IMR-90 (cell line): Measurements from ENCODE around the gene RBM15B. TPM values are rescaled to one million over a fixed set of nuclear protein-coding genes. Genes with fewer than 3 reads are reported as not detected.

Source experiments
- ATAC-seq: fragments of 200-7000 bp; cut with Tn5 transposase; 2 replicates; pipeline ENCODE4 v1.9.1; 2020; ENCODE audit warnings: low read depth, mild to moderate bottlenecking, moderate library complexity
- BruUV-seq: library from RNA; stranded (reverse); fragments of 400-500 nt; replicated peaks from 2 replicates; lab custom pipeline; 2021; lab: Mats Ljungman, UMichigan
- CTCF ChIA-PET: fragments of 300-600 bp; formaldehyde crosslinking; extraction: SDS; loops from one replicate; lab custom pipeline; 2021; ENCODE audit warnings: antibody characterized with exemption; lab: Yijun Ruan, JAX
- POLR2A ChIA-PET: fragments of 300-600 bp; sonication (Branson Sonifier 250); formaldehyde crosslinking; loops from one replicate; lab custom pipeline; 2022; ENCODE audit warnings: antibody characterized with exemption; ENCODE audit not compliant: unreplicated experiment; lab: Charles Lee
- DNase-seq: peaks from one replicate; pipeline ENCODE4 v3.0.0; 2013
- H2AFZ ChIP-seq: replicated peaks from 2 replicates; pipeline ENCODE3; 2013; ENCODE audit warnings: low read length, mild to moderate bottlenecking; ENCODE audit not compliant: poor library complexity
- H2AK5ac ChIP-seq: 2 replicates; pipeline ENCODE4 v1.6.1; 2013; ENCODE audit warnings: low read depth, low read length, inconsistent platforms
- H2AK9ac ChIP-seq: replicated peaks from 2 replicates; pipeline ENCODE3; 2013; ENCODE audit warnings: mild to moderate bottlenecking, low read depth, low read length, moderate library complexity; ENCODE audit not compliant: poor library complexity
- H2BK120ac ChIP-seq: 2 replicates; pipeline ENCODE4 v1.6.1; 2013; ENCODE audit warnings: low read depth, low read length, inconsistent platforms
- H2BK15ac ChIP-seq: 3 replicates; pipeline ENCODE4 v1.6.1; 2013; ENCODE audit warnings: low read depth, low read length, inconsistent platforms
- H2BK20ac ChIP-seq: 2 replicates; pipeline ENCODE4 v1.6.1; 2013; ENCODE audit warnings: low read depth, mild to moderate bottlenecking, inconsistent platforms, low read length, moderate library complexity
- H2BK5ac ChIP-seq: 2 replicates; pipeline ENCODE4 v1.6.1; 2013; ENCODE audit warnings: mild to moderate bottlenecking, low read depth, low read length, inconsistent platforms; ENCODE audit not compliant: poor library complexity, severe bottlenecking
- H3K14ac ChIP-seq: replicated peaks from 2 replicates; pipeline ENCODE4 v1.6.1; 2013; ENCODE audit warnings: low read depth, low read length, inconsistent platforms
- H3K18ac ChIP-seq: 2 replicates; pipeline ENCODE4 v1.6.1; 2013; ENCODE audit warnings: low read depth, low read length, control low read depth
- H3K23ac ChIP-seq: 2 replicates; pipeline ENCODE4 v1.6.1; 2013; ENCODE audit warnings: low read depth, low read length, inconsistent platforms
- H3K27ac ChIP-seq: 2 replicates; pipeline ENCODE4 v1.5.1; 2013; ENCODE audit warnings: mild to moderate bottlenecking, control low read depth, low read length; ENCODE audit not compliant: insufficient read depth
- H3K27me3 ChIP-seq: 2 replicates; pipeline ENCODE4 v1.6.1; 2013; ENCODE audit warnings: low read length; ENCODE audit not compliant: control insufficient read depth, insufficient read depth
- H3K36me3 ChIP-seq: 2 replicates; pipeline ENCODE4 v1.6.1; 2013; ENCODE audit warnings: low read length, mixed read lengths; ENCODE audit not compliant: control insufficient read depth, insufficient read depth
- H3K4ac ChIP-seq: 2 replicates; pipeline ENCODE4 v1.6.1; 2013; ENCODE audit warnings: low read depth, low read length, inconsistent platforms
- H3K4me1 ChIP-seq: 2 replicates; pipeline ENCODE4 v1.6.1; 2013; ENCODE audit warnings: low read length, mixed read lengths; ENCODE audit not compliant: control insufficient read depth, insufficient read depth
- H3K4me2 ChIP-seq: 2 replicates; pipeline ENCODE4 v1.6.1; 2013; ENCODE audit warnings: low read depth, mild to moderate bottlenecking, control low read depth, low read length, moderate library complexity
- H3K4me3 ChIP-seq: 2 replicates; pipeline ENCODE4 v1.5.1; 2013; ENCODE audit warnings: low read depth, mild to moderate bottlenecking, control low read depth, low read length, moderate library complexity; ENCODE audit not compliant: insufficient read depth
- H3K56ac ChIP-seq: 2 replicates; pipeline ENCODE4 v1.6.1; 2013; ENCODE audit warnings: low read length, inconsistent platforms; ENCODE audit not compliant: insufficient read depth; ENCODE audit errors: extremely low read depth
- H3K79me1 ChIP-seq, 2 experiments: 2 replicates each; pipeline ENCODE4 v1.6.1; 2013; ENCODE audit warnings: low read length in 2 of 2, inconsistent platforms in 1 of 2, low read depth in 1 of 2
- H3K9ac ChIP-seq: 2 replicates; pipeline ENCODE4 v1.6.1; 2013; ENCODE audit warnings: low read depth, low read length, control low read depth
- H3K9me1 ChIP-seq: 2 replicates; pipeline ENCODE4 v1.6.1; 2013; ENCODE audit warnings: low read length, inconsistent platforms; ENCODE audit not compliant: insufficient read depth
- H3K9me3 ChIP-seq: 2 replicates; pipeline ENCODE4 v1.6.1; 2013; ENCODE audit warnings: low read length; ENCODE audit not compliant: control insufficient read depth, insufficient read depth
- H4K20me1 ChIP-seq: 2 replicates; pipeline ENCODE4 v1.6.1; 2013; ENCODE audit warnings: low read length, inconsistent platforms; ENCODE audit not compliant: insufficient read depth
- H4K5ac ChIP-seq: 2 replicates; pipeline ENCODE4 v1.6.1; 2013; ENCODE audit warnings: mild to moderate bottlenecking, low read depth, low read length, control low read depth
- H4K8ac ChIP-seq, 2 experiments: 2 replicates each; pipeline ENCODE4 v1.6.1; 2013; ENCODE audit warnings: low read depth in 2 of 2, low read length in 2 of 2, control low read depth in 1 of 2, inconsistent platforms in 1 of 2
- H4K91ac ChIP-seq: 2 replicates; pipeline ENCODE4 v1.6.1; 2013; ENCODE audit warnings: low read depth, low read length, inconsistent platforms; ENCODE audit not compliant: insufficient read depth
- BHLHE40 ChIP-seq: fragments of 150-350 bp; IDR thresholded peaks from 2 replicates; pipeline ENCODE4 v1.6.1; 2016; ENCODE audit warnings: mild to moderate bottlenecking, low read depth, low read length
- CEBPB ChIP-seq: IDR thresholded peaks from 2 replicates; pipeline ENCODE4 v1.6.1; 2012; ENCODE audit warnings: low read depth, low read length, improper control_type of control experiment
- CHD1 ChIP-seq: IDR thresholded peaks from 2 replicates; pipeline ENCODE4 v1.6.1; 2012; ENCODE audit warnings: low read depth, low read length, improper control_type of control experiment
- FOS ChIP-seq: fragments of 150-350 bp; IDR thresholded peaks from 2 replicates; pipeline ENCODE4 v1.6.1; 2016; ENCODE audit warnings: low read depth, low read length
- MAFK ChIP-seq: IDR thresholded peaks from 2 replicates; pipeline ENCODE4 v1.6.1; 2012; ENCODE audit warnings: low read depth, low read length, improper control_type of control experiment
- MAZ ChIP-seq: IDR thresholded peaks from 2 replicates; pipeline ENCODE4 v1.6.1; 2012; ENCODE audit warnings: low read depth, mild to moderate bottlenecking, low read length, improper control_type of control experiment, moderate library complexity, borderline replicate concordance
- MXI1 ChIP-seq: IDR thresholded peaks from 2 replicates; pipeline ENCODE4 v1.6.1; 2012; ENCODE audit warnings: low read depth, mild to moderate bottlenecking, low read length, moderate library complexity, borderline replicate concordance
- NFE2L2 ChIP-seq: fragments of 150-350 bp; IDR thresholded peaks from 2 replicates; pipeline ENCODE4 v1.6.1; 2016; ENCODE audit warnings: low read depth, mild to moderate bottlenecking, low read length
- POLR2A ChIP-seq: IDR thresholded peaks from 2 replicates; pipeline ENCODE4 v1.6.1; 2012; ENCODE audit warnings: mild to moderate bottlenecking, low read depth, low read length
- RAD21 ChIP-seq: IDR thresholded peaks from 2 replicates; pipeline ENCODE4 v1.6.1; 2012; ENCODE audit warnings: low read length, improper control_type of control experiment
- RCOR1 ChIP-seq: IDR thresholded peaks from 2 replicates; pipeline ENCODE4 v1.6.1; 2012; ENCODE audit warnings: mild to moderate bottlenecking, low read length, improper control_type of control experiment; ENCODE audit not compliant: insufficient replicate concordance
- RFX5 ChIP-seq: IDR thresholded peaks from 2 replicates; pipeline ENCODE4 v1.8.0; 2012; ENCODE audit warnings: low read depth, mild to moderate bottlenecking, low read length, moderate library complexity
- SMC3 ChIP-seq: fragments of 150-350 bp; IDR thresholded peaks from 2 replicates; pipeline ENCODE4 v1.6.1; 2016; ENCODE audit warnings: low read depth, mild to moderate bottlenecking, antibody characterized with exemption, low read length, moderate library complexity
- WGBS, 2 experiments: methylation state at CpG; one replicate each; pipeline versions ENCODE4 v1.1.5 to v1.1.7; 2013; ENCODE audit warnings: missing lambda C conversion rate in 2 of 2; ENCODE audit not compliant: insufficient read length in 1 of 2; ENCODE audit errors: extremely low coverage in 2 of 2; 5-methylcytosine and 5-hydroxymethylcytosine counted together
- dilution Hi-C: fragments of 300-500 bp; cut with HindIII; formaldehyde crosslinking; loops from one replicate; pipeline ENCODE4 v1.14.3; 2018; ENCODE audit warnings: low sequenced_read_pairs; ENCODE audit not compliant: unreplicated experiment
- in situ Hi-C: fragments of 300-500 bp; cut with MboI; formaldehyde crosslinking; loops from 3 replicates; pipeline ENCODE4 v1.14.3; 2019; ENCODE audit warnings: low sequenced_read_pairs, inconsistent platforms, mixed read lengths
- intact Hi-C: fragments of 100-400 bp; cut with micrococcal nuclease; formaldehyde crosslinking; loops from 2 replicates; pipeline ENCODE4 v1.10.0; 2022
- polyA plus RNA-seq, 3 experiments: library from polyadenylated mRNA; depleted of rRNA; stranded (reverse); fragments of >200 nt; gene quantifications; 2 replicates each; pipeline ENCODE4 v1.2.3, GENCODE V29; 2012; ENCODE audit warnings: low replicate concordance in 1 of 3
- total RNA-seq: library from RNA; depleted of rRNA; stranded (reverse); fragments of >200 nt; gene quantifications from 2 replicates; pipeline ENCODE4 v1.2.3, GENCODE V29; 2012
- TF ChIP-seq, protein P1 (sequence below): fragments of 150-350 bp; IDR thresholded peaks from 2 replicates; pipeline ENCODE4 v1.6.1; 2016; ENCODE audit warnings: low read depth, mild to moderate bottlenecking, low read length, moderate library complexity, borderline replicate concordance
- TF ChIP-seq, protein P2 (sequence below): fragments of 150-350 bp; IDR thresholded peaks from 2 replicates; pipeline ENCODE4 v1.6.1; 2017; ENCODE audit warnings: mild to moderate bottlenecking, antibody characterized with exemption, low read length, low read depth

RBM15B gene
- total and polyA plus RNA-seq, 2 of the 4 experiments (the other 2 are of a cell fraction): 16.2 to 17.4 TPM

DNA sequence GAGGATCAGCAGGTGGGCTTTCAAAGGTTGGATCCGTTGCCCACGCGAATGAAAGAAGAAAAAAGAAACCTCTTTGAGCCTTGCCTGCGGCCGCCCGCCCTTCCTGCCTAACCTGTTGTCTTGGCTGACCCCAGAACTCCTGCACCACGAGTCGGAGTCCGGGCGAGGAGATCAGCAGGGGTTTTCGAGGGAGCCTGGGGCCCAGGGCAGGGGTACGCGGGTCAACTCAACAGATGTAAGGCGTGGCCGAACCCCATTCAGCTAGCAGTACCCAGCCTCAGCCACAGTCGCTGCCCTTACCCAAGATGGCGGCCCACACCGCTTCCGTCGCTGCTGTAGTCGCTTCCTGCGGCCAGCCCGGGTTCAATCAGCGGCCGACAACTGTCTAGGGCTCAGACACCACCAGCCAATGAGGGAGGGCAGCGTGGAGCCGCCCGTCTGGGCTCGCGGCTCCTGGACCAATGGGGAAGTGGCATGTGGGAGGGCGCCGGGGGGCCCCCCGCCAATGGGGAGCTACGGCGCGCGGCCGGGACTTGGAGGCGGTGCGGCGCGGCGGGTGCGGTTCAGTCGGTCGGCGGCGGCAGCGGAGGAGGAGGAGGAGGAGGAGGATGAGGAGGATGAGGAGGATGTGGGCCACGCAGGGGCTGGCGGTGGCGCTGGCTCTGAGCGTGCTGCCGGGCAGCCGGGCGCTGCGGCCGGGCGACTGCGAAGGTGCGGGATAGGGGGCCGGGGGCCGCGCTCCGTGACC lies 6.2 kb upstream of the RBM15B start, which contains the start of gene MANF:
Gene MANF (plus strand): TSS at position 566 of the 748 bp plus-strand sequence. CDS start 52 bp downstream, at position 618.
- peak within 1 kb of the TSS; percentile 89 for H3K56ac ChIP-seq
- peak within 1 kb of the TSS; percentile 88 for H3K23ac ChIP-seq
- peak within 1 kb of the TSS; percentile 87 for H2BK5ac ChIP-seq
- 0% methylated on average over 21 of the region's 65 CpGs; no CpG with 5 or more reads in 1 of the 2 experiments for WGBS, 2 experiments
- in situ Hi-C loops: loop anchor here (25.0 kb wide), 2 partner anchors 552 to 1048 kb away; partner anchors contain the start of genes PARP3, RASSF1, RRP9 and TUSC2
- peak within 1 kb of the TSS; percentile 37; the same call in 1 of the 2 replicates for H2BK120ac ChIP-seq
- H3K27me3 ChIP-seq: no peaks in the 10 kb centered on the region
- H4K5ac ChIP-seq: peak within 1 kb of the TSS; percentile 58
- intact Hi-C loops: loop anchor here (1.0 to 5.0 kb wide), 6 partner anchors 41 to 1038 kb away; partner anchors contain the start of genes HEMK1, MAPKAPK3 and ZMYND10
- H3K9me1 ChIP-seq: no peaks in the 10 kb centered on the region
- ChIA-PET CTCF (interaction anchor here (0.9 to 1.0 kb wide), 2 partner anchors 13 to 769 kb away, joined by 3 read pairs; no protein-coding TSS in a partner anchor), POLR2A (interaction anchor here (0.6 kb wide), 3 partner anchors 14 to 712 kb away, joined by 3 to 7 read pairs (median 7); no protein-coding TSS in a partner anchor)
- H3K9ac ChIP-seq: peak within 1 kb of the TSS; percentile 94
- BruUV-seq: TSS peak; percentile 82
- peak within 1 kb of the TSS; percentile 34; the same call in 1 of the 2 replicates for H3K18ac ChIP-seq
- H3K27ac ChIP-seq: peak within 1 kb of the TSS; percentile 92
- no peaks in the 10 kb centered on the region for H3K9me3 ChIP-seq
- peak within 1 kb of the TSS; percentile 96 for H3K4ac ChIP-seq
- peak within 1 kb of the TSS; percentile 96 for H2AK5ac ChIP-seq
- peak within 1 kb of the TSS; percentile 79 for H3K4me3 ChIP-seq
- H3K14ac ChIP-seq: peak within 1 kb of the TSS; percentile 99
- dilution Hi-C loops: no loop called here
- peak within 1 kb of the TSS; percentile 96 for H2AFZ ChIP-seq
- H4K20me1 ChIP-seq: peaks cover 37% of the 10 kb centered on the region
- DNase-seq (peak; percentile 97), ATAC-seq (peak; percentile 96)
- H4K8ac ChIP-seq: peak within 1 kb of the TSS; percentile 97 to 99
- no peak within 1 kb of the TSS for H2BK20ac ChIP-seq
- H3K36me3 ChIP-seq: peaks cover 23% of the 10 kb centered on the region
- peaks cover 29 to 54% of the 10 kb centered on the region in 2 experiments for H3K79me1 ChIP-seq
- H2AK9ac ChIP-seq: peak within 1 kb of the TSS; percentile 100
- H4K91ac ChIP-seq: peak within 1 kb of the TSS; percentile 97
- H3K4me2 ChIP-seq: peak within 1 kb of the TSS; percentile 96
- H2BK15ac ChIP-seq: no peak within 1 kb of the TSS; the same call in 2 of the 3 replicates
- peaks cover 6% of the 10 kb centered on the region for H3K4me1 ChIP-seq
- TF ChIP-seq, protein P1, sequence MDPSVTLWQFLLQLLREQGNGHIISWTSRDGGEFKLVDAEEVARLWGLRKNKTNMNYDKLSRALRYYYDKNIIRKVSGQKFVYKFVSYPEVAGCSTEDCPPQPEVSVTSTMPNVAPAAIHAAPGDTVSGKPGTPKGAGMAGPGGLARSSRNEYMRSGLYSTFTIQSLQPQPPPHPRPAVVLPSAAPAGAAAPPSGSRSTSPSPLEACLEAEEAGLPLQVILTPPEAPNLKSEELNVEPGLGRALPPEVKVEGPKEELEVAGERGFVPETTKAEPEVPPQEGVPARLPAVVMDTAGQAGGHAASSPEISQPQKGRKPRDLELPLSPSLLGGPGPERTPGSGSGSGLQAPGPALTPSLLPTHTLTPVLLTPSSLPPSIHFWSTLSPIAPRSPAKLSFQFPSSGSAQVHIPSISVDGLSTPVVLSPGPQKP: no peak
- no peak for TF ChIP-seq MAFK
- no peak for TF ChIP-seq RCOR1
- TF ChIP-seq NFE2L2: no peak
- TF ChIP-seq SMC3: no peak
- TF ChIP-seq MXI1: 0 out of 2 replicates have a peak, but pooled peaks have one; percentile 45
- TF ChIP-seq MAZ: peak; percentile 65; the same call in 1 of the 2 replicates
- no peak for TF ChIP-seq BHLHE40
- peak; percentile 97 for TF ChIP-seq POLR2A
- no peak for TF ChIP-seq CEBPB
- TF ChIP-seq RFX5: peak; percentile 49; the same call in 1 of the 2 replicates
- TF ChIP-seq, protein P2, sequence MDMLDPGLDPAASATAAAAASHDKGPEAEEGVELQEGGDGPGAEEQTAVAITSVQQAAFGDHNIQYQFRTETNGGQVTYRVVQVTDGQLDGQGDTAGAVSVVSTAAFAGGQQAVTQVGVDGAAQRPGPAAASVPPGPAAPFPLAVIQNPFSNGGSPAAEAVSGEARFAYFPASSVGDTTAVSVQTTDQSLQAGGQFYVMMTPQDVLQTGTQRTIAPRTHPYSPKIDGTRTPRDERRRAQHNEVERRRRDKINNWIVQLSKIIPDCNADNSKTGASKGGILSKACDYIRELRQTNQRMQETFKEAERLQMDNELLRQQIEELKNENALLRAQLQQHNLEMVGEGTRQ: peak; percentile 50
- TF ChIP-seq CHD1: 0 out of 2 replicates have a peak, but pooled peaks have one; percentile 74
- peak; percentile 52; the same call in 1 of the 2 replicates for TF ChIP-seq FOS
- no peak for TF ChIP-seq RAD21
